ENCODE data around the gene ADCY4.

The ADCY4 gene

DNA sequence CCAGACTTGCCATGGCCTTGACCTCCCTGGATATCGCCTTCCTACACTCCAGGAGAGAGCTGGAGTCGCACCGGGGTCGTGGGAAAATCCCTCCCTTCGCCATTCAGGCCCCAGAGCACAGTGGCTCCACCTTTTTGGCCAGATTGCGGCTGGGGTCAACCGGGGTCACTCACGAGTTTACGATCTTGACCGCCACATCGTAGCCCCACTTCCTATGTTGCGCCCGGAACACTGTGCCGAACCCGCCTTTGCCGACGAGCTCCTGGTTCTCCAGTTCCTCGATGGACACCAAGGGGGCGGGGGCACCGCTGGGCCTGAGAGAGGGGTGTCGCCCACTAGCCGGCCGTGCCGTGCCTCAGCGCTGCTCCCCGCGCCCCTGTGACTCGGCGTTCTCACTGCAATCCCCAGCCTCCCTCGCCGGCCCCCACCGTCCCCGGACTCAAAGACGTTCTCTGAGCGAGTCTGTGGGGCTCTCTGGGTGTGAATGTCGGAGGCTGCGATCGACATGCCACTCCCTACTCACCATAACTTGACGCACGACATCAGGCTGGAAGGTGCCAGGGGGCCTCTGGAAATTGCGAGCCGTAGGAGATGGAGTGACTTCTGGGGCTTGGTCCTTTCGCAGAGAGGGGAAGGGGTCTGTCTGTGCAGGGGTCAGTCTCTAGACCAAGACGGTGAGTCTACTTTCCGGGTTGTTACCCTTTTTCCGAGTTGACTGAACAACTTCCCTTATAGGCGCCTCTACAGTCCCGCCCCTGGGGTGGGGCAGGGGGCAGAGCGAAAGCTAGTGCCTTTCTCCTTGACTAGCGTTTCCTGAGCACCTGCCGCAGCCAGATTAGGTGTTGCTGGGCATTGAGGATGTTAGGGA, 4.6 kb upstream of the ADCY4 start, which contains the start of gene RIPK3:
RIPK3 (minus strand) TSS at position 708 of the 868 bp plus-strand sequence; CDS start at position 543, 165 bp downstream.
- DNase-seq (ENCODE audit: low read depth, low spot score) = no peak
- no peak within 1 kb of the TSS for H3K4me3 ChIP-seq (ENCODE audit: low read depth, low read length)
- in situ Hi-C loops (cut with HindIII; ENCODE audit: low sequenced_read_pairs) = loop anchor here (10.0 kb wide), 1 partner anchor 95 kb away; no protein-coding TSS in a partner anchor
- TF ChIP-seq, protein P1, sequence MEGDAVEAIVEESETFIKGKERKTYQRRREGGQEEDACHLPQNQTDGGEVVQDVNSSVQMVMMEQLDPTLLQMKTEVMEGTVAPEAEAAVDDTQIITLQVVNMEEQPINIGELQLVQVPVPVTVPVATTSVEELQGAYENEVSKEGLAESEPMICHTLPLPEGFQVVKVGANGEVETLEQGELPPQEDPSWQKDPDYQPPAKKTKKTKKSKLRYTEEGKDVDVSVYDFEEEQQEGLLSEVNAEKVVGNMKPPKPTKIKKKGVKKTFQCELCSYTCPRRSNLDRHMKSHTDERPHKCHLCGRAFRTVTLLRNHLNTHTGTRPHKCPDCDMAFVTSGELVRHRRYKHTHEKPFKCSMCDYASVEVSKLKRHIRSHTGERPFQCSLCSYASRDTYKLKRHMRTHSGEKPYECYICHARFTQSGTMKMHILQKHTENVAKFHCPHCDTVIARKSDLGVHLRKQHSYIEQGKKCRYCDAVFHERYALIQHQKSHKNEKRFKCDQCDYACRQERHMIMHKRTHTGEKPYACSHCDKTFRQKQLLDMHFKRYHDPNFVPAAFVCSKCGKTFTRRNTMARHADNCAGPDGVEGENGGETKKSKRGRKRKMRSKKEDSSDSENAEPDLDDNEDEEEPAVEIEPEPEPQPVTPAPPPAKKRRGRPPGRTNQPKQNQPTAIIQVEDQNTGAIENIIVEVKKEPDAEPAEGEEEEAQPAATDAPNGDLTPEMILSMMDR (IDR thresholded peaks at IDR 0.05; ENCODE audit: low read depth, low read length) = no peak

DNA sequence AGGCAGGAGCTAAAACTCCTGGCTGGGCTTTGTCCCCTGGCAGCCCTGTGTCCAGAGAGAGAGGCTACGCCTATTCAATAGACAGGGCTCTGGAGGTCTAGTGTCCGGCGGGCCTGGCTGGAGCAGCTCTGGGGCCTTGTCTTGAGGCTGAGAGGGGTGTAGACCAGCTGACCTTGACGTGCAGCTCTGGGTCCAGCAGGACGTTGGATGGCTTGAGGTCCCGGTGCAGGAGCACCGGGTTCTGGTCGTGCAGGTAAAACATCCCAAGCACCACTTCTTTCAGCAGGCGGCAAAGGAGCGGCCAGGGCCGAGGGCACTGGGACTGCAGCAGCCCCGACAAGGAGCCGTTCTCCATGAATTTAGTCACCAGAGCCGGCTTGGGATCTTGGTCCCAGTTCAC, 4.0 kb upstream of the ADCY4 start:
- H3K4me3 ChIP-seq (ENCODE audit: low read depth, low read length) = no peak overlapping the region
- TF ChIP-seq, protein P1 (IDR thresholded peaks at IDR 0.05; ENCODE audit: low read depth, low read length) = no peak
- in situ Hi-C loops (cut with HindIII; ENCODE audit: low sequenced_read_pairs) = loop anchor here (10.0 kb wide), 1 partner anchor 96 kb away; no protein-coding TSS in a partner anchor
- no peak for DNase-seq (ENCODE audit: low read depth, low spot score)

DNA sequence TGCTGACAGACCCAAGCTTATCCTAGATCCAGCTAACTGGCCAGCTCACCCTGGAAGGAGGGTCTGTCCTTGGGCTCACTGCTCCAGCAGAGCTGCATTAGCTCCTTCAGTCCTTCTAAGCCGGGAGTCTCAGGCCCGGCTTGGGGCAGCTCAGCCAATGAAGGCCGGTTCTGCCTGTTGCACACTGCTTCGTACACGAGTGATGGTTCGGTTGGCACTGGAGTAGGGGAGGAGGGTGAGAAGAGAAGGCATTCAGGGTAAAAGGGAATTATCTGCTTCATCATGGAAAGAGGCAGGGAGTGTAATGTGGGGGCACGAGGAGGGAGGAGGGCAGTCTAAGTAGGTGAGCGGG, 2.9 kb upstream of the ADCY4 start:
- TF ChIP-seq, protein P1 (IDR thresholded peaks at IDR 0.05; ENCODE audit: low read depth, low read length) = no peak

DNA sequence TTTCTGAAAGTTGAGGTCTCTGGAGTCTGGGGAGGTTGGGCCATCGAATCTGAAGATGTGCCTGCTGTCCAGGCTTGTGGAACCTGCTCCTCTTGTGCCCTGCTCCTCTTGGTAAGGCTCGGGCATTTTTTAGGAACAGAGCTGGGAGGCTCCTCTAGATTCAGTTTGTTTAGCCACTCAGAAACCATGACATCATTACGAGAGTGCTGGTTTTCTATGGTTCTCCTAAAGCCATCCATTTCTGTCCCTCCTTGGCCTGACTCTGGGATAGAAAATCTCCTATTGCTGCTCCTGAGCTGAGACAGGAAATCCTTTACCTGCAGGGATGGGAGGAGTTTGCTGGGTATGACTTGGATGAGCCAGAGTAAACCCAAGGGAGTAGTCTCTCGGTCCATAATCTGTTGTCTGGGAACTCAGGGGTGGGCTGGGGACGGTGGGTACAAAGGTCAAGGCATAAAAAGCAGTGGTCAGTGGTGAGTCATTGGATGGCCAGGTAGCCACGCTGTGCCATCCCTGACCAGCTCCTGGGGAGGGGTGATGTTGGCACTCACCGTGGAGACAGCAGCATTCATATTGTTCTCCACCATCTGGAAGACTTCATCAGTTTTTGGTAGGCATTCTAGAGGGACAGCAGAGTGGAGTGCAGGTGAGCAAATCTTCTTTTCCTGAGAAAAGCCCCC, 2.4 kb upstream of the ADCY4 start:
- in situ Hi-C loops (cut with HindIII; ENCODE audit: low sequenced_read_pairs) = loop anchor here (10.0 kb wide), 1 partner anchor 98 kb away; no protein-coding TSS in a partner anchor
- TF ChIP-seq, protein P1 (IDR thresholded peaks at IDR 0.05; ENCODE audit: low read depth, low read length) = no peak
- DNase-seq (ENCODE audit: low read depth, low spot score) = no peak
- no peak overlapping the region for H3K4me3 ChIP-seq (ENCODE audit: low read depth, low read length)

More for the DNA sequence above, 2.9 kb upstream of the ADCY4 start:
- no peak for DNase-seq (ENCODE audit: low read depth, low spot score)
- no peak overlapping the region for H3K4me3 ChIP-seq (ENCODE audit: low read depth, low read length)
- in situ Hi-C loops (cut with HindIII; ENCODE audit: low sequenced_read_pairs) = loop anchor here (10.0 kb wide), 1 partner anchor 97 kb away; no protein-coding TSS in a partner anchor

DNA sequence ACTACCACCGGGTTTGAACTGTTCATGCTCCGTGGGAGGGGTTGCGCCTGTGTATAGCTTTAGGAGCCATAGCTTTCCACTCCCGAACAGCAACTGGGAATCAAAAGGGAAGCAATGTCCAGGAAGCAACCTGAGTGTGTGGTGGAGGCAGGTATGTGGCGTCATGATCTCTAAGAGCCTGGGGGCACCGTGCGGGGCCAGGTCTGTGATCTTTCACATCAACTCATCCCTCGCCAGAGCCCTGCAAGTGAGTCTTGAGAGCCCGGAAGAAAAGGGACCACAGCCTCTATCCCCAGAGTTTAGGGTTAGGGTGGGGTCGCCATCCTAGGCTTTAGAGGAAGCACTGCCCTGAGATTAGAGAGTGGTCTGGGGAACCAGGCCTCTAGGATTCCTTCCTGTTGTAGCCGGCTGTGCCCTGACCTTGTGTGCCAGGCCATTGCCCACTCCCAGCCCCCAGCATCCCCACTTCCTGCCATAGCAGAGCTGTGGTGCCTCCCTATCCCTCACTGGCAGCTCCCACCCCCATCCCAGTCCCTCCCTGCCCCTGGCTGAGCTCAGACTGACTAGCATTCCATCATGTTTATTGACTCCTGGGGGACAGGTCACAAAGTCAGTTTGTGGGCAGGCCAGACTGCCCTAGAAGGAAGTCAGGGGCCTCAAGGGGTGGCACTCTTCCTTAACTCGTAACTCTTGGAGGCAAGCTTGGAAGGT, 745 bp upstream of the ADCY4 start:
- in situ Hi-C loops (cut with HindIII; ENCODE audit: low sequenced_read_pairs) = loop anchor here (10.0 kb wide), 1 partner anchor 99 kb away; no protein-coding TSS in a partner anchor
- DNase-seq (ENCODE audit: low read depth, low spot score) = no peak
- no peak overlapping the region for H3K4me3 ChIP-seq (ENCODE audit: low read depth, low read length)
- TF ChIP-seq, protein P1 (IDR thresholded peaks at IDR 0.05; ENCODE audit: low read depth, low read length) = no peak

All from astrocyte of the spinal cord (primary cell).